HG03442 (cell line): ENCODE measurements around the gene FRZB.
"Not testable (repeated sequence)": the region's sequence is repeated elsewhere in the genome, so short reads cannot be mapped to it uniquely, and the experiment has no call there.

Experiments used
- ATAC-seq: cut with Tn5 transposase; IDR thresholded peaks from one replicate; pipeline ENCODE4 v1.9.1; 2021; ENCODE audit warnings: mild to moderate bottlenecking, moderate library complexity; ENCODE audit not compliant: unreplicated experiment

Gene FRZB

GRCh38 chr2:182866461-182867406 lies at the start of gene FRZB:
FRZB (minus strand) TSS chr2:182866637; CDS start chr2:182866552, 85 bp downstream.
- no peak for ATAC-seq

- ATAC-seq, result no peak
Observed at GRCh38 chr2:182915369-182916326, 49.2 kb upstream of the FRZB start.

GRCh38 chr2:182914852-182915251 lies 48.4 kb upstream of the FRZB start:
- ATAC-seq, result no peak

GRCh38 chr2:182913064-182913463 lies 46.6 kb upstream of the FRZB start:
- no peak for ATAC-seq

- no peak for ATAC-seq
Observed at GRCh38 chr2:182912518-182912915, 46.1 kb upstream of the FRZB start.

- ATAC-seq, result no peak
Observed at GRCh38 chr2:182911813-182912517, 45.5 kb upstream of the FRZB start.

GRCh38 chr2:182910965-182911364 lies 44.5 kb upstream of the FRZB start:
- ATAC-seq, result no peak

GRCh38 chr2:182907081-182907830 lies 40.8 kb upstream of the FRZB start:
- ATAC-seq, result no peak

GRCh38 chr2:182906454-182906853 lies 40.0 kb upstream of the FRZB start:
- ATAC-seq, result peak; percentile 42

- no peak for ATAC-seq
Observed at GRCh38 chr2:182904844-182905243, 38.4 kb upstream of the FRZB start.

GRCh38 chr2:182903566-182903965 lies 37.1 kb upstream of the FRZB start:
- ATAC-seq, result no peak

- ATAC-seq, result no peak
Observed at GRCh38 chr2:182901748-182902147, 35.3 kb upstream of the FRZB start.

- ATAC-seq, result no peak
Observed at GRCh38 chr2:182898718-182899117, 32.3 kb upstream of the FRZB start.

- no peak for ATAC-seq
Observed at GRCh38 chr2:182897137-182897536, 30.7 kb upstream of the FRZB start.

- ATAC-seq, result no peak
Observed at GRCh38 chr2:182895798-182896197, 29.4 kb upstream of the FRZB start.

GRCh38 chr2:182895169-182895568 lies 28.7 kb upstream of the FRZB start:
- ATAC-seq, result no peak

- ATAC-seq, result no peak
Observed at GRCh38 chr2:182894174-182894573, 27.7 kb upstream of the FRZB start.

GRCh38 chr2:182893666-182894065 lies 27.2 kb upstream of the FRZB start:
- no peak for ATAC-seq

- ATAC-seq, result not testable (repeated sequence)
Observed at GRCh38 chr2:182893035-182893434, 26.6 kb upstream of the FRZB start.

GRCh38 chr2:182891611-182892010 lies 25.2 kb upstream of the FRZB start:
- ATAC-seq, result no peak
